ENCODE results near the gene KLHDC10.
"Not testable (repeated sequence)": the region's sequence is repeated elsewhere in the genome, so short reads cannot be mapped to it uniquely, and the experiment has no call there.

Gene KLHDC10

GRCh38 chr7:130071701-130072622, 1.6 kb downstream of the KLHDC10 start:
- peak; percentile 63 for DNase-seq
- Histone ChIP-seq H3K4me1 (no peaks in the 10 kb centered on the region), H3K9me3 (no peaks in the 10 kb centered on the region), H3K27me3 (no peaks in the 10 kb centered on the region), H3K36me3 (no peaks in the 10 kb centered on the region), H3K4me3 (ENCODE audit: low read depth, low read length) (peak overlapping the region; percentile 86)
- peak; percentile 98 for TF ChIP-seq CTCF (IDR thresholded peaks at IDR 0.05; ENCODE audit: low read depth, low read length)

GRCh38 chr7:130079846-130080394, 9.6 kb downstream of the KLHDC10 start:
- no peak for TF ChIP-seq CTCF (IDR thresholded peaks at IDR 0.05; ENCODE audit: low read depth, low read length)
- DNase-seq = no peak
- no peak overlapping the region for H3K4me3 ChIP-seq (ENCODE audit: low read depth, low read length)
- H3K36me3 ChIP-seq = peaks cover 5% of the 10 kb centered on the region; the same call in 1 of the 2 replicates
- H3K27me3 ChIP-seq = no peaks in the 10 kb centered on the region
- H3K4me1 ChIP-seq = no peaks in the 10 kb centered on the region
- H3K9me3 ChIP-seq = no peaks in the 10 kb centered on the region

DNA sequence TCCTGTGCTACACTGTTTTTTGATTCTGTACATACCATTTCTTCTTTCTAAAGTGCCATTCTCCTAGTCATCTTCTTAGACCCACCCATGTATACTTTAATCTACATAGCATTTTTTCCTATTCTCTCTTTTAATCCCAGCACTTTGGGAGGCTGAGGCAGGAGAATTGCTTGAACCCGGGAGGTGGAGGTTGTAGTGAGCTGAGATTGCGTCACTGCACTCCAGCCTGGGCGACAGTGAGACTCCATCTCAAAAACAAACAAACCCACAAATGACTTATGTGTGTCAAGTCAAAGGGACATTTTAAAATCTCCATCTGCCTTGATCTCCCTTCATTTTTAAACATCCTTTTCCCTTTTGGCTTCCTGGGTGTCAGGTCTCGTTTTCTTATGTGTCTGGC, 13.2 kb downstream of the KLHDC10 start:
- H3K4me3 ChIP-seq (ENCODE audit: low read depth, low read length); H3K4me1 ChIP-seq; DNase-seq; H3K9me3 ChIP-seq; H3K36me3 ChIP-seq; H3K27me3 ChIP-seq: not testable (repeated sequence)

DNA sequence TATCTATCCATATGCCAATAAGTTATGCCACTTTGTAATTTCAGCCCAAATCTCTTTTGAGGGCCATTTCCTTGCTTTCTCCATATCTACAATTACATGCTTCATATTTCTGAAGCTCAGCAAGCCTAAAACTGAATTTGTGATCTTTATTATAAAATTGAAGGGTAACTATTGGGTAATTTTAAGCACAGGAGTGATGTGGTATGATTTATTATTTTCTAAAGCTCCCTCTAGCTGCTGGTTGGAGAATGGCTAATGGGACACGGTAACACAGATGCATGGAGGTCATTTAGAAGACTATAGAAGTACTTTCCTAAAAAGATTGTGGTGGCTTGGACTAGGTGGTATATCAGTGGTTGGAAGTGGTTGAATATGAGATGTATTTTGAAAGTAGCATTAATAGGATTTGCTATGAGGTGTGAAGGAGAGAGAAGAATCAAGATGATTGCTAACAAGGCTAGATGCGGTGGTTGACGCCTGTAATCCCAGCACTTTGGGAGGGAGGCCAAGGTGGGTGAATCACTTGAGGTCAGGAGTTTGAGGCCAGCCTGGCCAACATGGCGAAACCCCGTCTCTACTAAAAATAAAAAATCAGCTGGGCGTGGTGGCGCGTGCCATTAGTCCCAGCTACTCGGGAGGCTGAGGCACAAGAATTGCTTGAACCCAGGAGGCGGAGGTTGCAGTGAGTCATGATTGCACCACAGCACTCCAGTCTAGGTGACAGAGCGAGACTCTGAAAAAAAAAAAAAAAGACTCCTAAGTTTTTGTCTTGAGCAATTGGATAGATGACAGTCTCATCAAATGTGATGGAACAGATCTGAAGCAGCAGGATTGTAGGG, 13.9 kb downstream of the KLHDC10 start:
- DNase-seq = no peak

GRCh38 chr7:130085235-130085634, 14.9 kb downstream of the KLHDC10 start:
- not testable (repeated sequence) for H3K36me3 ChIP-seq; H3K4me3 ChIP-seq (ENCODE audit: low read depth, low read length); H3K9me3 ChIP-seq; H3K27me3 ChIP-seq; DNase-seq; H3K4me1 ChIP-seq

More for the DNA sequence above, 13.9 kb downstream of the KLHDC10 start:
- no peak overlapping the region for H3K4me3 ChIP-seq (ENCODE audit: low read depth, low read length)
- TF ChIP-seq CTCF (IDR thresholded peaks at IDR 0.05; ENCODE audit: low read depth, low read length) = peak; percentile 72
- H3K36me3 ChIP-seq = peaks cover 3% of the 10 kb centered on the region; the same call in 1 of the 2 replicates
- H3K9me3 ChIP-seq = no peaks in the 10 kb centered on the region
- H3K27me3 ChIP-seq = no peaks in the 10 kb centered on the region
- H3K4me1 ChIP-seq = no peaks in the 10 kb centered on the region; the same call in 1 of the 2 replicates

DNA sequence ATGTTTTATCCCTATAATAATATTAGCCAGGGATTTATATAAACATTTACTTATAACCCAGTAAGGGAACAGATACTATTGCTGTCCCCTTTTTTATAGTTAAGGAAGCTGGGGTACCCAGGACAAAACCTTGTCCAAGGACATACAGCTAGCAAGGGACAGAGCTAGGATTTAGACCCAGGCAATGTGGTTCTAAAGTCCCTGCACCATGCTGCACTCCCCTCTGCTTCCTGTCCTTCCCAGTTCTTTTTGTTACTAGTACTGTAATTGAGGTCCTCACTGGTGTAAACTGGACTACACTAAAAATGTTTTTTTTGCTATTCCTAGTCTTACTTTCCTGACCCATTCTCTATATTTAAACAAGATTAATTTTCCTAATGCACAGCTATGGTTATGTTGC, 16.6 kb downstream of the KLHDC10 start:
- no peak for TF ChIP-seq CTCF (IDR thresholded peaks at IDR 0.05; ENCODE audit: low read depth, low read length)
- Histone ChIP-seq H3K36me3 (peaks cover 3% of the 10 kb centered on the region; the same call in 1 of the 2 replicates), H3K4me3 (ENCODE audit: low read depth, low read length) (no peak overlapping the region), H3K9me3 (no peaks in the 10 kb centered on the region), H3K4me1 (no peaks in the 10 kb centered on the region; the same call in 1 of the 2 replicates), H3K27me3 (no peaks in the 10 kb centered on the region)
- DNase-seq = no peak
